Right forelimb (tissue), 1 donor: Measurements from ENCODE around the gene ARL14.
"Not testable (repeated sequence)": the region's sequence is repeated elsewhere in the genome, so short reads cannot be mapped to it uniquely, and the experiment has no call there.

Experiments
- DNase-seq: peaks from one replicate; pipeline ENCODE4 v3.0.0-alpha.2; 2018

The ARL14 gene

GRCh38 chr3:160678292-160678842, 1.4 kb downstream of the ARL14 start:
- DNase-seq = no peak

GRCh38 chr3:160684368-160684740, 7.4 kb downstream of the ARL14 start:
- no peak for DNase-seq

DNA sequence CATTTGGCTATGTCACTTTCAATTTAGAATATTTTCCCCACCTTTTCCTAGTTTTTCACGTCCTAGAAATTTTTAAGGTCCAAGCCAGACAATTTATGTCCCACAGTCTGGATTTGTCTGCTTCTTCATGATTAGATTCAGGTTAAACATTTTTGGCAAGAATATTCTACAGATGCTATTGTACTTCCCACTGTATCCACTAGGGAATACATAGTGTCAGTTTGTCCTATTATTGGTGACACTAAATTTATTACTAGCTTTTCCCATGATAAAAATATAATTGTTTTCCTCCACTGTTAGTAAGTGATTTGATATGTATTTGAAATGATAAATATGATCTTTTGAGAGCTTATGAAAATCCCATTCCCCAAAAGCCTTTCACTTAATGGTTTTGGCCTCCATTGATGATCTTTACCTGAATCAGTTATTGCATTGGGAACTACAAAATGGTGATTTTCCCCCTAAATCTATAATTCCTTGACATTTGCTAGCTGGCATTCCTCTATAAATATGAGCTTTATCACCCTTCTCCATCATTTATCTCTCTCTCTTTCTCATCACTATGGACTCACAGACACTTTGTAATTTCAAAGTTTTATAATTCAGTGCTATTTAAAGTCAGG, 8.3 kb downstream of the ARL14 start:
- no peak for DNase-seq

DNA sequence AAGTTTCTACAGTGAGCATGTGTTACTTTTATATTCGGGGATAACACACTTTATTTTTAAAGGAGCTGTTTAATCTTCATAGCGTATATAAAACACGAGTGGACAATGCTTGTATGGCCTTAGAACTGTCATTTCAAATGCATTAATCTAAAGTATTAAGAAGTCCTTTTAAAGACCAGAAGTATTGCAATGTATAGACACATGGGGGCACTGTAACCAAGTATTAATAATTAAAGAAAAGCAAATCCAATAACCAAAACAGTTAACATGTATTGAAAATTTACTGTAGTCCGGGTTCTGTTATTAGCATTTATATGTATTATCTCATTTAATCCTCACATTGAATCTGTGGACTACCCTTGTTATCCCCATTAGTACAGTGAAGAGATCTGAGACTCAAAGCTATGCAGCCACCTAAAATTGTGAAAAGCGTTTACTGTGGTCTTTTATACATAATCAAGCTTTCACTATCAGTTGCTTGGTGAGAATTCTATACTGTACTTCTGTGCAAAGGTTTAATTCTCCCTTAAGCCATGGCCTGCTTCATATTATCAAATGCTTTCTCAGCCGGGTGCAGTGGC, 10.1 kb downstream of the ARL14 start:
- no peak for DNase-seq

DNA sequence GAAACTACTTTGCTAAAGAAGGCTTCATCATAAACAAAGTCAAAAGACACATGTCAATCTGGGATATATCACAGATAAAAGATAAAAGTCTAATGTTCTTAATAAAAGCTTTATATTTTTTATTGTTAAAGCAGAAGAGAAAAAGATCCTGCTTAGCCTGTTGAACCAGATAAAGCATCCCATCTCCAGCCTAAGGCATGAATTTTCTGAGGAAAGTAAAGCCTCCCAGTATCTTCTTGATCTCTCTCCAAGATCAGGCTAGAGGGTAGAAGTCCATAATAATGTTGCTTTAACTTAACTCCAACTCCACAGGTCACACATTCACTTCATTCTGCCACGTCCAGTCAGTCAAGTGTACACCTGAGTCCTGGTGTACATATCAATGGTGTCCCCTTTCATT, 14.2 kb downstream of the ARL14 start:
- DNase-seq = no peak

DNA sequence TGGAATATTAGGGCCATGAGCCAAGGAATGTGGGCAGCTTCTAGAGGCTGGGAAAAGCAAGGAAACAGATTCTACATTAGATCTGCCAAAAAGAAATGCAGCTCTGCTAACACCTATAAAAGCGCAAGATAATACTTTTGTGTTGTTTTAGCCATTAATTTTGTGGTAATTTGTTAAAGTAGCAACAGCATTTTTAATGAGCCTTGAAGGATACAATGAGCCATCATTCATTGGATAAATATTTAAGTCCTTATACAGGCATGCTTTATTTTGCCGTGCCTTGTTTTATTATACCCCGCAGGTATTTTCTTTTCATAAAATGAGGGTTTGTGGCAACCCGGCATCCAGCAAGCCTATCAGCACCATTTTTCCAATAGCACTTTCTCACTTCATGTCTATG, 15.0 kb downstream of the ARL14 start:
- DNase-seq = no peak

GRCh38 chr3:160693191-160693590, 16.2 kb downstream of the ARL14 start:
- no peak for DNase-seq

DNA sequence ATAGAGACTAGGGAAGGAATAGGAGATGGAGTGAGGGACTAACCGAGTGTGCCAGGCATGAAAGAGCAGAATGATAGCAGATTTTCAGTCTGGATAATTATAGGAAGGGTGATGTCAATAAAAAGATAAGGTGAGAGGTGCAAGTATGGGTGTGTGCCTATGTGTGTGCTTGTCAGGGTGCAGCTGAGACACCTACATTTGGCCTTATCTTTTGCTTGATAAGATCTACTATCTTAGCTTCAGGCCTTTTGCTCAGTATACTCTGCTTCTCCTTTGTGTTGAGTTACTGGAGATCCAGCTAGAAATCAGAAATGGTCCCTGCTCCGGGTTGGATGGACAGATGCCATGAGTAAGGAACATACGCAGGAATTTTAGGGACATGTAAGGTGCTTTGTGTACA, 17.4 kb downstream of the ARL14 start:
- no peak for DNase-seq

DNA sequence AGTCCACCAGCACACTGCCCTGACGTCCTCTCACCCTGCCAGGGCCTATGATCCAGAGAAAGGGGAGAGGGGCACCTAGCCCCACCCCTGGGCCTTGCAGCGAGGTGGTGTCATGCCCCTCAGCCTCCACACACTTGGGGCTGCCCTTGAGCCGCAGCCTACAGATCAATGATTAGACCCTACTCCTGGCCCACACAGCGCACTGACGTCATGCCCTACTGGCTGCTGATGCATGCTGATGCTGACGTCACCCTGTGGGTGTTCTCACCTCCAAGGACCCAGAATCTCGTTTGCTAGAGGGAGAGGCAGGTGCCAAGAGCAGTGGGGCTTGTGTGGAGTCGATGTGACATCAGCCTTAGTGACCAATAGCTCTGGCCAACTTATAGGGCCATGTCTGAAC, 18.0 kb downstream of the ARL14 start:
- no peak for DNase-seq

DNA sequence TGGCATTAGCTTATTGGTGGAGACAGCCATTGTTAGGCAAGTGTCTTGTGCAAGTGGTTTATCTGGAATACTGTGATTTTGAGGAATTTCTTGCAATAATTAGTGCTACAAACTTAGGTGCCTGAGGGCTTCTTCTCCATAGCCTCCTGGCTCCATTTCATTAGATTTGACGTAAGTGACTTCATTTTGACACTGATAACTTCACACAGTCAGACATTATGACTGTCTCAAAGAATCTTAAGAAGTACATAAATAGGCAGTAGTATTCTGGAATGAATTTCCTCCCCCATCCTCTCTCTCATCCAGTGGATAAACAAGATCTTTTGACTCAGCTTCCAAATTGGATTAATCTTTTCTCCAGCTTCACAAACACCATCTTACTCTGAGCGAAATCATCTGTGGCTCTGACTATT, 19.0 kb downstream of the ARL14 start:
- DNase-seq = no peak

DNA sequence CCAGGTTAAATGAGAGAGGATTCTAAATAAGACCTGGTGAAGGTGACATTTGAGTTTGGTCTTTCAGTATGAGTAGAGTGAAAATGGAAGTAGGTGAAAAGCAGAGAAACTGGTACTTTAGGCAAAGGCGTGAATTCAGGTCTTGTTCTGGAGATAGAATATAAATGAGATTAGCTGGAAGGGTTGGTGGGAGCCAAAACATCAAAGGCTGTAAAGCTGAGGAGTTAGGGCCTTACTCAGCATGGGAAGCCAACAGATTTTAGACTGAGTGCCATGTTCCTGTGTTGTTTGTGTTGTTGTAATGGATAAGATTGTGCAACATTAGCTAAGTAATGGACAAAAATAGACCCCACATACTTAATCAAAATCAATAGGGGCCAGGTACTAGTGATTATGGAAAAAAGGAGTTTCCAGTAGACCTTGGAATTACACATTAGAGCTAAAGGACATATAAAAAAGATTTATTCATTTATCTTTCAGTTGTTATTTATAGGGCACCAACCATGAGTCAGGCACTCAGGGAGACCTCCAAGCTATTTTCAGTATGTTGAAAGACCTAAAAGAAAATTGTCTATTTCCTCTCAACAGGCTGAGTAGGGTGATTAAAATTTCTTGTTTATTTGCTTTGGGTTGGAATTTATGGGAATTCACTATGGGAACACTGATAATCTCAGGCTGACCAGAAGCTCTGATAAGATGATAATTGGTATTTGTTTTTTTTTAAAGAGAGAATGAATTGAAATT, 20.8 kb downstream of the ARL14 start:
- DNase-seq = no peak

DNA sequence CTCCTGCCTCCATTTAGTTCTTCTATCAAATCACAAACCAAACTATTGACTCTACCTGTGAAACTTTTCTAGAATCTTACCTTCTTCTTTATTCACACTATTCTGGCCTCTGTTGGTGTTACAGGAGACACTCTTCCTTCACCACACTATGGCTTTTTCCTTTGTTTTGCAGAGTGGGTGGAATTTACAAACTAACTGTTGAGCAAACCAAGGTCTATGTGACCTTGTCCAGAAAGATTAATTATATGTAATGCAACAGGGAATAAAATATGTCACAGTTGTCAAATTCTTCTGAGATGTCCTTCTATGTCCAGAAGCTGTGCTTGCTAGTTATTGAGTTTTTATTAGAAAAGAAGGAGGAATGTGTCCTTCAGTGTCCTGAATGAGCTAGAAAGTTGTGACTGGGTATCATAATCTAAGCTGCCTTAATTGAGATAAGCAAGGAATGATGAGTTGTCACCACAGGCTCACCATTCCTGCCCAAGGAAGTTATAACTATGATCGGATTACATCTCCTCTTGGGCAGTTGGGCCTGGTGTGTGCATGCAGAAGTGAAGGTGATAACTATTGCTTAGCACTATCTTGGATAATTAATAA, 21.7 kb downstream of the ARL14 start:
- no peak for DNase-seq

DNA sequence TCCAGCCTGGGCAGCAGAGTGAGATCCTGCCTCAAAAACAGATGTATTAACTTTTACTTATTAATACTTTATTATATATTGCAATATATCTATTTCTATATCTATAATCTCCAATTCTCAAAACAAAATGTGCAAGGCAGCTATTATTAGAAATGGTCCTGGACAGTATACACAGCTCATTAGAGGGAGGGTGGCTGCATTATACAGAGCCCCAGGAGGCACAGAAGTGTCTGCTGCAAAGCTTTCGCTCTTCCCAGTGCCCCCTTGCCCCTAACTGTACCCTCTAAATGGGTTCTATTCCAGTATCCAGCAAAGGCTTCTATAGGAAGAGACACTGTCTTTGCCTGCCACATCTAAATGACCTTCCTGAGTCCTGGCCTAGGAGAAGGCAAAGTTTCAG, 24.5 kb downstream of the ARL14 start:
- DNase-seq = no peak

- no peak for DNase-seq
Observed at GRCh38 chr3:160702290-160702689, 25.3 kb downstream of the ARL14 start.

DNA sequence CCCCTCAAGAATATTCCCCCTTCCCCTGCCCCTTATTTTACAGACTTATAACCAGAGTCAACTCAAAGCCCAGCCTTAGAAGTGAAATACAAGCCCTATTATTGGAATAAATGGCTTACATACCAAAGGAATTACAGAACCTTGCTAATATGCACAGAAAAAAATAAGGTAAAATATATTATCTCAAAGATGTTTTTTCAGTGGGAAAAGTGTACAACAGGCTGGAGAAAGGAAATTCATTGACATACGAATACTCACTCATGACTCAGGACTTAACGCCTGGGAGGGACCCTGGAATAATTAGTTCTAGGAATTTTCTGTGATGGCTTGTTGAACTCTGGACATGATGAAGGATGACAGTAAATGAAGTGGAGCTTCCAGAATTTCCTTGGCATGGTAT, 27.0 kb downstream of the ARL14 start:
- DNase-seq = no peak

GRCh38 chr3:160707187-160707794, 30.3 kb downstream of the ARL14 start:
- DNase-seq = no peak

DNA sequence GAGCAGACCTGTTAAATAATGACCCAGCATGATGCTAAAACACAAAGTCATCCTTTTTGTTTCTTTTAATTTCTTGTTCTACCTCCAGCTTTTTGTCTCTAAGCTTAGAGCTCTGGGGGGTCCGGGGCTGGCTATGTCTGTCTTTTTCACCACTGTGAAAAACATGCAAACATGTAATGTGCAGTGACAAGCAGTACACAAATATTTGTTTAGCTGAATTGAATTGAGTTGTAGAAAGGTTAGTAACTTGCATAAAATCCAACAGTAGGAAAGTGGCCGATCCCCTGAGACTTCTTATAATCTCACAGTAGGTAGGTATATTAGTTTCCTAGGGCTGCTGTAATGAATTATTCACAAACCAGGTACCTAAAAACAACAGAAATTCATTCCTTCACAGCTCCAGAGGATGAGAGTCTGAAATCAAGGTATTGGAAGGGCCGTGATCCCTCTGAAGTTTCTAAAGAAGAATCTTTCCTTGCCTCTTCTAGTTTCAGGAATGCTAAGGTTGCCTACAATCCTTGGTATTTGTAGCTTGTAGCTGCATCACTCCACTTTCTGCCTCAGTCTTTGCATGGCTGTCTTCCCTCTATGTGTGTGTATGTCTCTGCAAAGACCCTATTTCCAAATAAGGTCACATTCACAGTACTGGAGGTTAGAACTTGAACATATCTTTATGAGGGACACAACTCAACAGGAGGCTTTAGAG, 32.7 kb downstream of the ARL14 start:
- no peak for DNase-seq

DNA sequence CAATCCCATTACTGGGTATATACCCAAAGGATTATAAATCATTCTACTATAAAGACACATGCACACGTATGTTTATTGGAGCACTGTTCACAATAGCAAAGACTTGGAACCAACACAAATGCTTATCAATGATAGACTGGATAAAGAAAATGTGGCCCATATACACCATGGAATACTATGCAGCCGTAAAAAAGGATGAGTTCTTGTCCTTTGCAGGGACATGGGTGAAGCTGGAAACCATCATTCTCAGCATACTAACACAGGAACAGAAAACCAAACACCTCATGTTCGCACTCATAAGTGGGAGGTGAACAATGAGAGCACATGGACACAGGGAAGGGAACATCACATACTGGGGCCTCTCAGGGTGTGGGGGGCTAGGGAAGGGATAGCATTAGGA, 36.2 kb downstream of the ARL14 start:
- DNase-seq = not testable (repeated sequence)

- no peak for DNase-seq
Observed at GRCh38 chr3:160719710-160720109, 42.8 kb downstream of the ARL14 start.

GRCh38 chr3:160720123-160720746, 43.3 kb downstream of the ARL14 start:
- no peak for DNase-seq

DNA sequence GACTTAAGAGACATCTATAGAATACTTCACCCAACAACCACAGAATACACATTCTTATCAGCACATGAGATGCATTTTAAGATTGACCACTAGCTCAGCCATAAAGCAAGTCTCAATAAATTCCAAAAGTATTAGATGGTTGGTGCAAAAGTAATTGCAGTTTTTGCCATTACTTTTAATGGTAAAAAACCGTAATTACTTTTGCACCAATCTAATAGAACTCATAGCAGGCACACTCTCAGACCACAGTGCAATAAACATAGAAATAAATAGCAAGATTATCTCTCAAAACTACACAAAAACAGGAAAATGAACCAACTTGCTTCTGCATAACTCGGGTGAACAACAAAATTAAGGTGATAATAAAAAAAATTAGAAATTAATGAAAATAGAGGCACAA, 45.4 kb downstream of the ARL14 start:
- no peak for DNase-seq

DNA sequence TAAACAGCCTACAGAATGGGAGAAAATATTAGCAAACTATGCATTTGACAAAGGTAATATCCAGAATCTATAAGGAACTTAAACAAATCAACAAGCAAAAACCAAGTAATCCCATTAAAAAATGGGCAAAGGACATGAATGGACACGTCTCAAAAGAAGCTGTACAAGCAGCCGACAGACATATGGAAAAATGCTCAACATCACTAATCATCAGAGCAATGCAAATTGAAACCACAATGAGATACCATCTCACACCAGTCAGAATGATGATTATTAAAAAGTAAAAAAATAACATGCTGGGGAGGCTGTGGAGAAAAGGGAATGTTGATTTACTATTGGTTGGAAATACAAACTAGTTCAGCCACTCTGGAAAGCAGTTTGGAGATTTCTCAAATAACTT, 48.4 kb downstream of the ARL14 start:
- no peak for DNase-seq
